ENCODE measurements around the gene CHCHD6.

The CHCHD6 gene

GRCh38 chr3:126989316-126990023 is 285.4 kb downstream of the CHCHD6 start:
- DNase-seq (ENCODE audit: low read depth in 2 of 3, low spot score in 1 of 3): no peak

GRCh38 chr3:126990024-126990700 is 286.1 kb downstream of the CHCHD6 start:
- DNase-seq (ENCODE audit: low read depth in 2 of 3, low spot score in 1 of 3): no peak

- no peak for DNase-seq (ENCODE audit: low read depth in 2 of 3, low spot score in 1 of 3)
Measured at GRCh38 chr3:126990890-126991289, 286.9 kb downstream of the CHCHD6 start.

- DNase-seq (ENCODE audit: low read depth in 2 of 3, low spot score in 1 of 3): no peak
Measured at GRCh38 chr3:126991366-126992200, 287.5 kb downstream of the CHCHD6 start.

GRCh38 chr3:126992216-126992615 is 288.2 kb downstream of the CHCHD6 start:
- DNase-seq (ENCODE audit: low read depth in 2 of 3, low spot score in 1 of 3): no peak

- no peak for DNase-seq (ENCODE audit: low read depth in 2 of 3, low spot score in 1 of 3)
Measured at GRCh38 chr3:126992776-126993175, 288.7 kb downstream of the CHCHD6 start.

GRCh38 chr3:126993436-126993835 is 289.4 kb downstream of the CHCHD6 start:
- DNase-seq (ENCODE audit: low read depth in 2 of 3, low spot score in 1 of 3): no peak

GRCh38 chr3:126994661-126995245 is 290.7 kb downstream of the CHCHD6 start:
- no peak for DNase-seq (ENCODE audit: low read depth in 2 of 3, low spot score in 1 of 3)

GRCh38 chr3:126995254-126995780 is 291.3 kb downstream of the CHCHD6 start:
- no peak for DNase-seq (ENCODE audit: low read depth in 2 of 3, low spot score in 1 of 3)

GRCh38 chr3:126995926-126996512 is 292.0 kb downstream of the CHCHD6 start:
- no peak for DNase-seq (ENCODE audit: low read depth in 2 of 3, low spot score in 1 of 3)

GRCh38 chr3:126996905-126997304 is 292.9 kb downstream of the CHCHD6 start:
- DNase-seq (ENCODE audit: low read depth in 2 of 3, low spot score in 1 of 3): no peak

- no peak for DNase-seq (ENCODE audit: low read depth in 2 of 3, low spot score in 1 of 3)
Measured at GRCh38 chr3:126997455-126998038, 293.5 kb downstream of the CHCHD6 start.

- no peak for DNase-seq (ENCODE audit: low read depth in 2 of 3, low spot score in 1 of 3)
Measured at GRCh38 chr3:126998320-126998719, 294.3 kb downstream of the CHCHD6 start.

- DNase-seq (ENCODE audit: low read depth in 2 of 3, low spot score in 1 of 3): no peak
Measured at GRCh38 chr3:126998728-126999127, 294.7 kb downstream of the CHCHD6 start.

GRCh38 chr3:126999383-126999782 is 295.3 kb downstream of the CHCHD6 start:
- DNase-seq (ENCODE audit: low read depth in 2 of 3, low spot score in 1 of 3): no peak

GRCh38 chr3:127000119-127000518 is 296.1 kb downstream of the CHCHD6 start:
- no peak for DNase-seq (ENCODE audit: low read depth in 2 of 3, low spot score in 1 of 3)

- DNase-seq (ENCODE audit: low read depth in 2 of 3, low spot score in 1 of 3): no peak
Measured at GRCh38 chr3:127000761-127001160, 296.7 kb downstream of the CHCHD6 start.

- DNase-seq (ENCODE audit: low read depth in 2 of 3, low spot score in 1 of 3): no peak
Measured at GRCh38 chr3:127001486-127002194, 297.6 kb downstream of the CHCHD6 start.

GRCh38 chr3:127002195-127003174 is 298.4 kb downstream of the CHCHD6 start:
- DNase-seq (ENCODE audit: low read depth in 2 of 3, low spot score in 1 of 3): no peak
